G401 (cell line): ENCODE measurements around the gene EHMT1. TPM values are rescaled to one million over a fixed set of nuclear protein-coding genes. Genes with fewer than 3 reads are reported as not detected.
"Not testable (repeated sequence)": the region's sequence is repeated elsewhere in the genome, so short reads cannot be mapped to it uniquely, and the experiment has no call there.

Experiments used
- DNase-seq: peaks from one replicate; pipeline ENCODE4 v3.0.0-alpha.2; 2015; ENCODE audit warnings: low spot score
- in situ Hi-C: cut with HindIII; loops from 2 replicates; pipeline ENCODE4 v1.10.0; 2016; ENCODE audit warnings: low sequenced_read_pairs, mixed read lengths
- total RNA-seq: library from RNA; depleted of rRNA; stranded (reverse); fragments of >200 nt; shearing (Covaris generic); gene quantifications from 2 replicates; pipeline ENCODE4 v1.2.3, GENCODE V29; 2014

Gene EHMT1
- total RNA-seq, 1 experiment from 2014 or later = 97.4 TPM

DNA sequence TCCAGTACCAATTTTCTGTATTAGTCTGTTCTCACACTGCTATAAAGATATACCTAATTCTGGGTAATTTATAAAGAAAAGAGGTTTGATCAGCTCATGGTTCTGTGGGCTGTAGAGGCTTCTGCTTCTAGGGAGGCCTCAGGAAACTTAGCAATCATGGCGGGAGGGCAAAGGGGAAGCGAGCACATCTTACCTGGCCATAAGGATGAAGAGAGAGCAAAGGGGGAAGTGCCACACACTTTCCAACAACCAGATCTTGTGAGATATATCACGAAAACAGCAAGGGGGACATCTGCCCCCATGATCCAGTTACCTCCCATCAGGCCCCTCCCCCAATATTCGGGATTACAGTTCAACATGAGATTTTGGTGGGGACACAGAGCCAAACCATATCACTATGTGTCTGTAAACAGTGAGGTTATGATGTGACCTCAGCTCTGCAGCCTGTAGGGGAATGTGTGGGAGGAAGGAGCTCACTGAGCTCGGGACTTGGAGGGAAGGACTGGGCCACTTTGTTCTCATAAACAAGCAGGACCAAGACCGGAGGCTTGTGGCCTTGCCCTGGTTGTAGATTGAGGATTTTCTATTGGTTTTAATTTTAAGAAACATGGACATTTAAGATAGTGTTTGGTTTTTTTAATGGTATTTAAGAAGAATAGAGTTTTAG is 85.2 kb downstream of the EHMT1 start:
- DNase-seq = no peak
- in situ Hi-C loops = no loop called here

DNA sequence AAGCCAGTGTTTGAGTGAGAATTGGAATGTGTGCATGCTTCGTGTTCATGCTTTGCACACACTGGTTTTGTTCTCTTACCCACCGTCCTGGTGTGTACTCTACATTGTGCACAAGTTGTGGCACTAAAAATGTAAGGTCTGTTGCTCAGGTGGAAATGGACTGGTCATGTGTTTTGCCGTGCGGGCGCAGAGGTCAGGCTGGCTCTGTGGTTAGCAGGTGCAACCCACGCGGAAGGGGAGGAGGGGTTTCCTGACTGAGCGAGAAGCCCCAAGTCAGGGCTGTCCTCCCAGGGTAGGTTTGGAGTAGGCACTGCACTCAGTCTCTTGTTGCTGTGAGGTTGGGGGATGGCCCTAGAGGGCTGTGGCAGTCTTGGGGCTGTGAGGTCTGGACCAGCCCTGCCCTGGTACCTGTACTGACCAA is 86.6 kb downstream of the EHMT1 start:
- no peak for DNase-seq
- in situ Hi-C loops = no loop called here

DNA sequence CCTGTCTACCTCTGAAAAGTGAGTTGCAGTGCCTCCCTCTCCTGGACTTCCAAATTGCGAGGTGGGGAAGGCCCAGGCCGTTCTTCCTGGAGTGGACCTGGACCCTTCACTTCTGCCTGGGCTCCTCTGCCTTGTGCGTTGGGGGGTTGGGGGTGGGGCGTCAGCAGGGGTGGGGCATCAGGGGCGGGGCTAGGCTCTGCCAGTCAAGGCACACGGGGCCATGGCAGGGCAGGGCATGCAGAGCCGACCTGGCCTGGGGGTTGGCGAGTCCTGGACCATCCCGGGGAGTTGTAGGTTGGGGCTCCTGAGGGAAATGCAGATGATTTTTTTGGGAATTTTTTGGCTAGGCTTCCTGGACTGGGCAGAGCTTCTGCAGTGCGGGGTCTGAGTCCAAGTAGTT is 87.1 kb downstream of the EHMT1 start:
- in situ Hi-C loops = no loop called here
- DNase-seq = no peak

DNA sequence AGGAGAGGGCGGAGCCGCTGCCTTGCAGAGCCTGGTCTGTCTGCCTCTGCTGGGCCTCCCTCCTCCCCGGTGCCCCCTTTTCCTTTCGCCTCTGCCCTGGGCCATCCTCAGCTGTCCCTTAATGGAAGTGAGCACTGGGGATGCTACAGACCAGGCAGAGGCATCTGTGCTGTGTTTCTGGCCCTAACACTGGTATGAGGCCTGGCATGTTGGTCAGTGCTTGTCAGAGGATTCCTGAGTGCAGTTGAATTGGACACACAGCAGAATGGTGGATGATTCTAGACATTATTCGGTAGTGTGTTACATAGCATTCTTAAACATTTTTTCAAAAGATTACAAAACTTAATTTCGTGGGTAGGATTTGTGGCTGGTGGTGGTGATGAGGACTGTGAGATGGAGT is 88.6 kb downstream of the EHMT1 start:
- in situ Hi-C loops = no loop called here
- no peak for DNase-seq

DNA sequence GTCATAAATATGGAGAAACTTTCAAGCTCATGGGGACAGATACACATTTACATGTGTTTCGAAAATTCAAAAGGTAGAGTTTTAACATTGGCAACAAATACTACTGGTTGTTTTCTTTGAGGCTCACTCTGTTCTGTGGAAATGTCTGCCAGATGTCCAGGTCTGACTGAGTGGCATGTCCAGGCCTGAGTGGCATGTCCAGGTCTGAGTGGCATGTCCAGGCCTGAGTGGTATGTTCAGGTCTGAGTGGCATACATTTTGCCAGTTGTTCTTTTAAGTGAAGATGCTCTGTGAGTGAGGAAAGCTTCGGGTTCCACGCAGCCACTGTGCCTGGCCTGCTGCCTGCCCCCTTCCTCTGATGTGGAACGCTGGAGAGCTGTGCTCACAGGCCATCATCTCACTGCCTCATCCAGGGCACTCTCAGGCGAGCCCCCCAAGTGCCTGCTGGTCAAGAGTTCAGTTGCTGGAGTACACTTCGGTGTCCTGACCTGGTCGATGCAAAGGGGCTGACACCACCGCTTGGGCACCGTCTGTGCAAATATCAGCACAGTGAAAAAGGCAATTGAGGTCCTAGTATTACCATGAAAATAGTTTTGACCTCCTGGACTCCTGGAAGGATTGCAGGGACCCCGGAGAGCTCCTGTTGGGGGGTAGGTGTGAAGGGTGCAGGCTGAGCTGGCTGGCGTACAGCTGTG is 89.9 kb downstream of the EHMT1 start:
- in situ Hi-C loops = no loop called here
- no peak for DNase-seq

DNA sequence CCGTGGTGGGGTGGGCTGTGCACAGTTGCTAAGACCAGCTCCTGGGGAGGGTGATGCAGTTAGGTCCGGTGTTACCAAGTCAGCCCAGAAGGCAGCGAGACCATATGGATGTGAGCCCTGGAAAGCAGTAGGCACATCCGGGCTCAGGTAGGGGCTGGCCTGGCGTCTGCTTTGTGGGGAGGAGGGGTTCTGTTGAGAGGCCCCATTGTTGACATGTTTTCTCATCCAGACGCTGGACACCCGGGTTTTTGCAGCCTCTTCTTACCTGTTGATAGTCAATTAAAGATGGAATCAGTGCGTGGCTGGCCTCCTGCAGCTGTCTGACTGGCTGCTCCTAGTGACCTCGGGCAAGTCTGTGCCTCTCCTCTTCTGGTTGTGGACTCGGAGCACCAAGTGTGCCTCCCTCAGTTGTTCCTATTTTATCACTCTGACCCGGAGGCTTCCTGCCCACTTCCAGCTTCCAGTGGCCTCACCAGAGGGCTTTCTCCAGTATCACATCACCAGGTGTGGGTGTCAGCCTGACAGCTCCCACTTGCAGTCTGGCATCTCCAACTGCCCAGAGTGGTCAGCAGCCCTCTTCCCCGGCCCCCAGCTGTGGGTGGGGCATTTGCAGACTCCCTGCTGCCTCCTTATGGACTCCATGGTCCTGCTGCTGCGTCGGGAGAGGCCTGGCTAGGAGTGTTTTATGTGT is 90.8 kb downstream of the EHMT1 start:
- no peak for DNase-seq
- in situ Hi-C loops = no loop called here

DNA sequence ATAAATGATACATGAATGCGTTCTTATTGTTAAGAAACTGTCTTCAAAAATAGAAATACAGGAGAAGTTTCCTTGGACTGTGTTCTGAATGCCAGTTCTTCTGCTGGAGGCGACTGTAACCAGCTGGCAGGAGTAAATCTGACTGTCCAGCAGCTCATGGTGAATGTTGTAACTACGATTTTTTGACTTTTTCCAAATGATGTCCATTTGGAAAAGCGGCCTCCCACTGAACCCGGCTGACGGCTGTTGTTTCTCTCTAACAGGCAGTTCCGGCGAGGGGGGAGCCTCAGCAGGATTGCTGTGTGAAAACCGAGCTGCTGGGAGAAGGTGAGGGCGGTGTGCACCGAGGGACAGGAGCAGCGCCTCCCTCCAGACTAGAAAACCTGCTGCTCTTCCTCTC is 91.9 kb downstream of the EHMT1 start:
- in situ Hi-C loops = no loop called here
- peak; percentile 78 for DNase-seq

DNA sequence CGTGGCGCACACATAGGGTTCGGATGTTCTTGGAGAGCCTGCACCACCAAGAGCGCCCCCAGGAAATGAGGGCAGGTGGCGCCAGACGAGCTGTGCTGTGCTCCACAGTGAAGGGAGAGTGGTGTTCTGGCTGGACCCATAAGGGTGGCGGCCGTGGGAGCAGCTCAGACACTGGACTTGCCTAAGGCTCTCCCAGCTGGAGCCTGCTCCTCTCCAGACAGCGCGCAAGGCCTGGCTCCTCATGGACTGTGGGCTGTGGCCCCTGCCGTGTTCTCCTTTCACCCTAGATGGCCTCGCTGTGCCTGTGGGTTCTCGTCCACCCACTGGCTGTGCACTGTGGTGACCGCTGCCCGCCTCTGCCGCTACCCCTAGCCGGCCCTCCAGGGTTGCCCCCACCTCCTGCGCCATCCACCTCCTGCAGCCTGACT is 92.9 kb downstream of the EHMT1 start:
- no peak for DNase-seq
- in situ Hi-C loops = no loop called here

DNA sequence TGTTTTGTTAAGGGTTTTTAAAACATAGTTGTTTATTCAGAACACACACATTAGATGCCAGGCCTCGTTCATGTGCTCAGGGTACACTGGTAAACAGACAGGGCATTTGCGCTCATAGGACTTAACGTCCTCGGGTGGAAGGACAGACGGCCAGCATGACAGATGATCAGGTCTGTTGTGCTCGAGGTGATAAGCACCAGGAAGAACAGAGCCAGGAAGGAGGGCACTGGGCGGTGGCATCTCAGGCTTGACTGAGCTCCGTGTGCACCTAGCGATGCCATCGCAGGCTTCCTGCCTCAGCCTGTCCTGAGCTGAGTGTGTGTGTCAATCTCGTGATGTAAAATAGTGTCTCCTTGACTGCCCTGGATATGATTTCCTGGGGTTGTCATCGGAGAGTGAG is 96.5 kb downstream of the EHMT1 start:
- no peak for DNase-seq
- in situ Hi-C loops = no loop called here

DNA sequence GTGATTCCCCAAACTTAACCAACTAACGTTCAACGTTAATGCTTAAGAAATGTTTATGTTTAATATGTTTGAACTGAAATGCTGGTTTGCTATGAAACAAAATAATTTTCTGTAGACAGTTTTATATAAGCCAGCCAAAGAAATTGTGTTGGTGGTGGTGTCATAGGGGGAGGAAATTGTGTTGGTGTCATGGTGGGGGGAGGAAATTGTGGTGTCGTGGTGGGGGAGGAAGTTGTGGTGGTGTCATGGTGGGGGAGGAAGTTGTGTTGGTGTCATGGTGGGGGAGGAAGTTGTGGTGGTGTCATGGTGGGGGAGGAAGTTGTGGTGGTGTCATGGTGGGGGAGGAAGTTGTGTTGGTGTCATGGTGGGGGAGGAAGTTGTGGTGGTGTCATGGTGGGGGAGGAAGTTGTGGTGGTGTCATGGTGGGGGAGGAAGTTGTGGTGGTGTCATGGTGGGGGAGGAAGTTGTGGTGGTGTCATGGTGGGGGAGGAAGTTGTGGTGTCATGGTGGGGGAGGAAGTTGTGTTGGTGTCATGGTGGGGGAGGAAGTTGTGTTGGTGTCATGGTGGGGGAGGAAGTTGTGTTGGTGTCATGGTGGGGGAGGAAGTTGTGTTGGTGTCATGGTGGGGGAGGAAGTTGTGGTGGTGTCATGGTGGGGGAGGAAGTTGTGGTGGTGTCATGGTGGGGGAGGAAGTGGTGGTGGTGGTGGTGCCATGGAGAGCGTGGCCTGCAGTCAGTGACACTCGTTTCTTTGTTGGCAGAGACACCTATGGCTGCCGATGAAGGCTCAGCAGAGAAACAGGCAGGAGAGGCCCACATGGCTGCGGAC is 97.3 kb downstream of the EHMT1 start:
- in situ Hi-C loops, DNase-seq: not testable (repeated sequence)

DNA sequence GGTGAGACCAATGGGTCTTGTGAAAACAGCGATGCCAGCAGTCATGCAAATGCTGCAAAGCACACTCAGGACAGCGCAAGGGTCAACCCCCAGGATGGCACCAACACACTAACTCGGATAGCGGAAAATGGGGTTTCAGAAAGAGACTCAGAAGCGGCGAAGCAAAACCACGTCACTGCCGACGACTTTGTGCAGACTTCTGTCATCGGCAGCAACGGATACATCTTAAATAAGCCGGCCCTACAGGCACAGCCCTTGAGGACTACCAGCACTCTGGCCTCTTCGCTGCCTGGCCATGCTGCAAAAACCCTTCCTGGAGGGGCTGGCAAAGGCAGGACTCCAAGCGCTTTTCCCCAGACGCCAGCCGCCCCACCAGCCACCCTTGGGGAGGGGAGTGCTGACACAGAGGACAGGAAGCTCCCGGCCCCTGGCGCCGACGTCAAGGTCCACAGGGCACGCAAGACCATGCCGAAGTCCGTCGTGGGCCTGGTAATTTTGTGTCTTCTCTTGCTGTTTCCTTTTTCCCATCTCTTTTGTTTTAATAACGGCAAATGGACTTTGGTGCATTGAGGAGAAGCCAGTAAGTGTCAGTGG is 98.0 kb downstream of the EHMT1 start:
- in situ Hi-C loops = no loop called here
- DNase-seq = no peak

DNA sequence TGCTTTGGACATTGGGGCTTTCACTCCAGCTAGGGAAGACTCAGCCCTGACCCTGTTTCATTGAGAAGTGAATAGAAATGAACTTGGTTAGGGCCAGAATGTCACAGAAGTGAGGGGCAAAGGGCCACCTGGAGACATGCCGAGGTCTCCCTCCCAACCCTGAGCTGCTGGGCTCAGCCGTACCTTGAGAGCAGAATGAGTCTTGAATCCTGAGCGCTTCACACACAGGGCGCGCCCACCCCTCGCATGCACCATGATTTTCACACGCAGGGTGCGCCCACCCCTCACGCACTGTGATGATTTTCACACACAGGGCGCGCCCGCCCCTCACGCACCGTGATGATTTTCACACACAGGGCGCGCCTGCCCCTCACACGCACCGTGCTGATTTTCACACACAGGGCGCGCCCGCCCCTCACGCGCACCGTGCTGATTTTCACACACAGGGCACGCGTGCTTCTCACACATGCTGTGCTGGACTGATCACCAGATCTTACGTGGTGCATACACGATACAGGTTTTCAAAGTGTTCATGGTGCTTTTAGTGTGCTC is 99.0 kb downstream of the EHMT1 start:
- DNase-seq = no peak
- in situ Hi-C loops = no loop called here

DNA sequence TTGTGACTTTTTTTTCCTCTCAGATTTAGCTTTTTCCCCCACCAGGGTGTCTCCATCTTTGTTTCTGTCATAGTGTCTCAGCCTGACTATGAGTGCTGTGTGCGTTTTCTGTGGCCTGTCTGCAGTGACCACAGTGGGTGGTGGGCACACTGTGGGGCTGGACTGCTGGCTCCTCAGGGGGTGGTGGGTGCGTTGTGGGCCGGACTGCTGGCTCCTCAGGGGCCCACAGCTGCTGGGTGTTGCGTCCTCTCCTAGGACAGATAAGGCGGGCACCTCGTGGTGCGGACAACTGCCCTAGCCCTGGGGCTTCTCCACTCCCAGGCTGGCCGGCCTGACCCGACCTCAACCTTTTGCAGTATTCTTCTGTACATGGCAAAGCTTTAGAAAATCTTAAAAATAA is 100.4 kb downstream of the EHMT1 start:
- DNase-seq = no peak
- in situ Hi-C loops = no loop called here

DNA sequence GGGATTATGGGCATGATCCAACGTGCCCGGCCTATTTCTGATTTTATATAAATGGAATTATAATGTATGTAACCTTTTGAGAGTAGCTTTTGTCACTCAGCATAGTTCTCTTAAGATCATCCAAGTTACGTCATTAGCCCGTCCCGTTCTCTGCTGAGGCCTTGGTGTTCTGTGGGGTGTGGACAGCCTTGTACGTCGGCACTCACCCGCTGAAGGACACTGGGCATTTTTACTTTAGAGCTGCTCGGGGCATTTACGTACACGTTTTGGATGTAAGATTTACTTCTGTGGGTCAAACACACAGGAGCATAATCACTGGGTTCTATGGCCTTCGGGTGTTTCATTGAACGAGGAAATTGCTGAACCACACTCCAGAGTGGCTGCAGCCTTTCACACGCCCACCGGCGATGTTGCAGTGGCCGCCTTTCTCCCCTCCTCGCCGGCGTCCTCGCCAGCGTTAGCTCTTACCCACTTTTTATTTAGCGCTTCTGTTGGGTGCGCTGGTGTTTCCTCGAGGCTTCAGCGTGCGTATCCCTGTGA is 101.8 kb downstream of the EHMT1 start:
- DNase-seq = no peak
- in situ Hi-C loops = no loop called here

DNA sequence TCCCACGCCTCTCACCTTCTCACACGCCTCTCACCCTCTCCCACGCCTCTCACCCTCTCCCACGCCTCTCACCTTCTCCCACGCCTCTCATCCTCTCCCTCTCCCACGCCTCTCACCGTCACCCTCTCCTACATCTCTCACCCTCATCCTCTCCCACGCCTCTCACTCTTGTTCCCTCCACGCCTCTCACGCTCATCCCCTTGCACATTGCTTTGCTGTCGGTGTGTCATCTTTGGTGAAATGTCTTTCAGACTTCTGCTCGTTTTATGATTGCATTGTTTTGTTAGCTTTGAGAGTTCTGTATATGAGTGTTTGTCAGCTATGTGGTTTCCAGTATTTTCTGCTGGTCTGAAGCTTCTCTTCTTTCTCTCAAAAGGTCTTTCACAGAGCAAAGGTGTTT is 102.7 kb downstream of the EHMT1 start:
- DNase-seq = no peak
- in situ Hi-C loops = no loop called here

DNA sequence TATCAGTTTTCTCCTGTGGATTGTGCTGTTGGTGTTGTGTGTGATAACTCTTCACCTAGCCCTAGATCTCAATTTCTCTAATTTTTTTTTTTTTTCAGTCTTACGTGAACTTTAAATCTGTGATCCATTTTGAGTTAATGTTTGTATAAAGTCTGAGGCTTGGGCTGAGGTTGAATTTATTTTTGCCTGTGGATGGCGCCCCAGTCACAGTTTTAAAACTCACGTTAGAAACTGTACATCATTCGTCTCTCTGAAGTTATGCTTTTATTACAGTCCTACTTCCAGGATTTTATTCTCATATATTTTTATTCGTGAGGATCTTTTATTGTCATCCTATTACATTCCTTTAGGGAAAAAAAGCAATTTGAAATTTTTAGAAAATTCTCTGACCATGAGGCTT is 103.1 kb downstream of the EHMT1 start:
- DNase-seq = no peak
- in situ Hi-C loops = no loop called here

DNA sequence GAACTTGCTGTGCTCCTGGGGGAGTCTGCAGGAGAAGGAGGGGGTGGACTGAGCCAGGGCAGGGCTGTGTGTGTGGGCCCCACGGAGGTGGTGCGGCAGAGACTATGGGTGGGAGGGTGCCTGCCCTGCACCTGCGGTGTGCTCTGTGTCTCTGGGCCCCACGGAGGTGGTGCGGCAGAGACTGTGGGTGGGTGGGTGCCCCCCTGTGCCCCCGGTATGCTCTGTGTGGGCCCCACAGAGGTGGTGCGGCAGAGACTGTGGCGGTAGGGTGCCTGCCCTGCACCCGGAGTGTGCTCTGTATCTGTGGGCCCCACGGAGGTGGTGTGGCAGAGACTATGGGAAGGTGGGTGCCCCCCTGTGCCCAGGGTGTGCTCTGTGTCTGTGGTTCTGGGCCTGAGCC is 103.7 kb downstream of the EHMT1 start:
- no peak for DNase-seq
- in situ Hi-C loops = no loop called here

DNA sequence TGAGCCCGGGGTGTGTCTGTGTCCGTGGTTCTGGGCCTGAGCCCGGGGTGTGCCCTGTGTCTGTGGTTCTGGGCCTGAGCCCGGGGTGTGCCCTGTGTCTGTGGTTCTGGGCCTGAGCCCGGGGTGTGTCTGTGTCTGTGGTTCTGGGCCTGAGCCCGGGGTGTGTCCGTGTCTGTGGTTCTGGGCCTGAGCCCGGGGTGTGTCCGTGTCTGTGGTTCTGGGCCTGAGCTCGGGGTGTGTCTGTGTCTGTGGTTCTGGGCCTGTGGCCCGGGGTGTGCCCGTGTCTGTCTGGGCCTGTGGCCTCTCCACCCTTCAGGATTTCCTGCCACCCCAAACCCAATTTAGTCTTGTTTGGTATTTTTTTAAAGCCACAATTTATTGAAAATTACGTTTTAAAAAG is 104.6 kb downstream of the EHMT1 start:
- in situ Hi-C loops, DNase-seq: not testable (repeated sequence)
